H9 (cell line): Measurements from ENCODE around the gene HMGCL. TPM values are rescaled to one million over a fixed set of nuclear protein-coding genes. Genes with fewer than 3 reads are reported as not detected.

Experiments used
- DNase-seq: peaks from one replicate; pipeline ENCODE4 v3.0.0-alpha.2; 2017
- H2AFZ ChIP-seq: one replicate; pipeline ENCODE4 v1.6.1; 2013; ENCODE audit warnings: mild to moderate bottlenecking, low read length, control low read depth, moderate library complexity
- H2AK5ac ChIP-seq: 2 replicates; pipeline ENCODE4 v1.6.1; 2013; ENCODE audit warnings: low read length, control low read depth, mixed read lengths; ENCODE audit not compliant: insufficient read length
- H2BK120ac ChIP-seq: one replicate; pipeline ENCODE4 v1.6.1; 2013; ENCODE audit warnings: low read depth, mild to moderate bottlenecking, low read length, control low read depth, inconsistent platforms; ENCODE audit not compliant: poor library complexity, severe bottlenecking
- H2BK12ac ChIP-seq: 2 replicates; pipeline ENCODE4 v1.6.1; 2013; ENCODE audit warnings: low read length, control low read depth, mixed read lengths, low read depth; ENCODE audit not compliant: insufficient read length
- H2BK15ac ChIP-seq: 2 replicates; pipeline ENCODE4 v1.6.1; 2013; ENCODE audit warnings: low read depth, low read length, control low read depth
- H2BK20ac ChIP-seq: one replicate; pipeline ENCODE4 v1.6.1; 2013; ENCODE audit warnings: low read depth, mild to moderate bottlenecking, low read length, control low read depth, inconsistent platforms; ENCODE audit not compliant: poor library complexity, severe bottlenecking
- H2BK5ac ChIP-seq: 2 replicates; pipeline ENCODE4 v1.6.1; 2013; ENCODE audit warnings: low read length, control low read depth, mixed read lengths; ENCODE audit not compliant: insufficient read length
- H3K14ac ChIP-seq: 2 replicates; pipeline ENCODE4 v1.6.1; 2013; ENCODE audit warnings: low read length, control low read depth; ENCODE audit not compliant: insufficient read depth
- H3K18ac ChIP-seq: 2 replicates; pipeline ENCODE4 v1.6.1; 2013; ENCODE audit warnings: low read depth, mild to moderate bottlenecking, mixed read lengths, low read length, control low read depth; ENCODE audit not compliant: insufficient read length
- H3K23ac ChIP-seq: 2 replicates; pipeline ENCODE4 v1.6.1; 2013; ENCODE audit warnings: low read length, control low read depth, mixed read lengths, low read depth; ENCODE audit not compliant: insufficient read length
- H3K23me2 ChIP-seq: 2 replicates; pipeline ENCODE4 v1.6.1; 2013; ENCODE audit warnings: low read depth, mild to moderate bottlenecking, mixed read lengths, low read length, control low read depth; ENCODE audit not compliant: insufficient read length, poor library complexity, severe bottlenecking
- H3K27ac ChIP-seq: 2 replicates; pipeline ENCODE4 v1.5.1; 2013; ENCODE audit warnings: low read length, control low read depth, mixed read lengths, low read depth; ENCODE audit not compliant: insufficient read length
- H3K27me3 ChIP-seq: 2 replicates; pipeline ENCODE4 v1.6.1; 2013; ENCODE audit warnings: low read length, control low read depth, inconsistent platforms; ENCODE audit not compliant: insufficient read depth
- H3K4ac ChIP-seq: 2 replicates; pipeline ENCODE4 v1.6.1; 2013; ENCODE audit warnings: low read depth, mild to moderate bottlenecking, control low read depth, inconsistent platforms, low read length, moderate library complexity
- H3K4me1 ChIP-seq: 2 replicates; pipeline ENCODE4 v1.6.1; 2013; ENCODE audit warnings: low read length, control low read depth, inconsistent platforms; ENCODE audit not compliant: insufficient read depth
- H3K4me2 ChIP-seq: 2 replicates; pipeline ENCODE4 v1.6.1; 2013; ENCODE audit warnings: low read length, control low read depth, mixed read lengths; ENCODE audit not compliant: insufficient read length, insufficient read depth
- H3K56ac ChIP-seq: 2 replicates; pipeline ENCODE4 v1.6.1; 2013; ENCODE audit warnings: low read depth, mild to moderate bottlenecking, mixed read lengths, low read length, control low read depth; ENCODE audit not compliant: insufficient read length
- H3K79me1 ChIP-seq: 2 replicates; pipeline ENCODE4 v1.6.1; 2013; ENCODE audit warnings: low read depth, mild to moderate bottlenecking, moderate library complexity, low read length, control low read depth, inconsistent platforms; ENCODE audit not compliant: insufficient read depth, poor library complexity, severe bottlenecking
- H3K79me2 ChIP-seq: 2 replicates; pipeline ENCODE4 v1.6.1; 2013; ENCODE audit warnings: low read length, control low read depth, inconsistent platforms; ENCODE audit not compliant: insufficient read depth
- H3K9ac ChIP-seq: 2 replicates; pipeline ENCODE4 v1.6.1; 2013; ENCODE audit warnings: low read length, control low read depth, mixed read lengths; ENCODE audit not compliant: insufficient read length; ENCODE audit errors: extremely low read depth
- H3K9me3 ChIP-seq: one replicate; pipeline ENCODE4 v1.6.1; 2013; ENCODE audit warnings: low read depth, low read length, inconsistent platforms; ENCODE audit not compliant: control insufficient read depth
- H3T11ph ChIP-seq: one replicate; pipeline ENCODE4 v1.6.1; 2013; ENCODE audit warnings: mild to moderate bottlenecking, low read length, control low read depth, inconsistent platforms
- H4K20me1 ChIP-seq: one replicate; pipeline ENCODE4 v1.6.1; 2013; ENCODE audit not compliant: control insufficient read depth, insufficient read length, insufficient read depth
- H4K5ac ChIP-seq: 2 replicates; pipeline ENCODE4 v1.6.1; 2013; ENCODE audit warnings: low read depth, mild to moderate bottlenecking, mixed read lengths, low read length, control low read depth; ENCODE audit not compliant: insufficient read length
- H4K8ac ChIP-seq: replicated peaks from 2 replicates; pipeline ENCODE4 v1.6.1; 2013; ENCODE audit warnings: low read length, control low read depth, mixed read lengths, low read depth; ENCODE audit not compliant: insufficient read length
- H4K91ac ChIP-seq: 2 replicates; pipeline ENCODE4 v1.6.1; 2013; ENCODE audit warnings: low read depth, mild to moderate bottlenecking, moderate library complexity, mixed read lengths, low read length, control low read depth; ENCODE audit not compliant: insufficient read length
- H3K27ac Mint-ChIP-seq, 3 experiments: 2 replicates in 2 of 3; 3 replicates in 1 of 3; pipeline ENCODE4 v1.8.0; 2020 to 2021; ENCODE audit warnings: mixed read lengths in 3 of 3, mild to moderate bottlenecking in 1 of 3, moderate library complexity in 1 of 3
- H3K27me3 Mint-ChIP-seq: 2 replicates; pipeline ENCODE4 v1.8.0; 2021; ENCODE audit warnings: low read depth, mild to moderate bottlenecking, moderate library complexity, mixed read lengths
- H3K36me3 Mint-ChIP-seq, 3 experiments: 2 replicates in 2 of 3; 3 replicates in 1 of 3; pipeline ENCODE4 v1.8.0; 2020 to 2021; ENCODE audit warnings: low read depth in 3 of 3, mixed read lengths in 3 of 3; ENCODE audit not compliant: insufficient read depth in 1 of 3
- H3K4me1 Mint-ChIP-seq, 2 experiments: 2 replicates each; pipeline ENCODE4 v1.8.0; 2020; ENCODE audit warnings: mixed read lengths in 2 of 2
- H3K4me3 Mint-ChIP-seq, 2 experiments: 2 replicates in 1 of 2; 3 replicates in 1 of 2; pipeline ENCODE4 v1.8.0; 2020 to 2021; ENCODE audit warnings: mild to moderate bottlenecking in 2 of 2, mixed read lengths in 2 of 2, moderate library complexity in 1 of 2
- H3K9me3 Mint-ChIP-seq, 2 experiments: 2 replicates in 1 of 2; 3 replicates in 1 of 2; pipeline ENCODE4 v1.8.0; 2020; ENCODE audit warnings: mild to moderate bottlenecking in 2 of 2, mixed read lengths in 2 of 2, moderate library complexity in 1 of 2
- CTCF ChIP-seq: fragments of 200-600 bp; sonication (generic); conservative IDR thresholded peaks from 3 replicates; pipeline ENCODE4 v1.8.0; 2021; ENCODE audit warnings: antibody characterized with exemption, mild to moderate bottlenecking
- WGBS: extraction: QIAGEN DNeasy Blood & Tissue Kit; methylation state at CpG from one replicate; pipeline ENCODE4 v1.1.7; 2013; ENCODE audit warnings: missing lambda C conversion rate, low lambda C conversion rate, mixed read lengths; ENCODE audit not compliant: insufficient read length; ENCODE audit errors: extremely low coverage; 5-methylcytosine and 5-hydroxymethylcytosine counted together
- total RNA-seq: library from RNA; stranded (reverse); gene quantifications from 2 replicates; pipeline ENCODE4 v1.2.1, GENCODE V29; 2021

The HMGCL gene
- total RNA-seq, 1 experiment from 2014 or later: 15.9 TPM

GRCh38 chr1:23799255-23799569, 26.0 kb downstream of the HMGCL start:
- no peak overlapping the region for H2AK5ac ChIP-seq
- H3K23me2 ChIP-seq: peaks cover 11% of the 10 kb centered on the region
- no peak overlapping the region for H3K4ac ChIP-seq
- H3K9me3 ChIP-seq: no peaks in the 10 kb centered on the region
- Mint-ChIP-seq H3K9me3 (no peaks in the 10 kb centered on the region), H3K27me3 (peaks cover 8% of the 10 kb centered on the region), H3K4me1 (peaks cover 9 to 11% of the 10 kb centered on the region in 2 experiments), H3K27ac (0 out of 7 replicates have a peak overlapping the region, but pooled peaks of 1 of the 3 experiments have one; percentile 15), H3K4me3 (peak overlapping the region; percentile 90 to 91), H3K36me3 (peaks cover 4 to 35% (median 27%) of the 10 kb centered on the region in 3 experiments; a peak in 5 of 7 replicates)
- H3K9ac ChIP-seq: no peak overlapping the region
- H3K27ac ChIP-seq: no peak overlapping the region
- H3K14ac ChIP-seq: no peak overlapping the region
- H2BK120ac ChIP-seq: no peak overlapping the region
- no peak overlapping the region for H3K23ac ChIP-seq
- H2BK20ac ChIP-seq: no peak overlapping the region
- DNase-seq: no peak
- H3K4me2 ChIP-seq: peak overlapping the region; percentile 78
- H2AFZ ChIP-seq: no peak overlapping the region
- no peaks in the 10 kb centered on the region for H3K27me3 ChIP-seq
- no peak overlapping the region for H4K8ac ChIP-seq
- no peaks in the 10 kb centered on the region for H4K20me1 ChIP-seq
- H2BK5ac ChIP-seq: no peak overlapping the region
- no peak overlapping the region for H4K5ac ChIP-seq
- H2BK15ac ChIP-seq: no peak overlapping the region
- no CpG with 5 or more reads among the region's 7 CpGs for WGBS
- no peaks in the 10 kb centered on the region for H3K79me1 ChIP-seq
- no peak overlapping the region for H4K91ac ChIP-seq
- no peak overlapping the region for H3K56ac ChIP-seq
- H3K18ac ChIP-seq: no peak overlapping the region
- no peaks in the 10 kb centered on the region for H3K79me2 ChIP-seq
- no peak overlapping the region for H2BK12ac ChIP-seq
- H3K4me1 ChIP-seq: no peaks in the 10 kb centered on the region; the same call in 1 of the 2 replicates
- no peak for TF ChIP-seq CTCF
- no peak overlapping the region for H3T11ph ChIP-seq
